ENCODE measurements around the gene PSME4.

DNA sequence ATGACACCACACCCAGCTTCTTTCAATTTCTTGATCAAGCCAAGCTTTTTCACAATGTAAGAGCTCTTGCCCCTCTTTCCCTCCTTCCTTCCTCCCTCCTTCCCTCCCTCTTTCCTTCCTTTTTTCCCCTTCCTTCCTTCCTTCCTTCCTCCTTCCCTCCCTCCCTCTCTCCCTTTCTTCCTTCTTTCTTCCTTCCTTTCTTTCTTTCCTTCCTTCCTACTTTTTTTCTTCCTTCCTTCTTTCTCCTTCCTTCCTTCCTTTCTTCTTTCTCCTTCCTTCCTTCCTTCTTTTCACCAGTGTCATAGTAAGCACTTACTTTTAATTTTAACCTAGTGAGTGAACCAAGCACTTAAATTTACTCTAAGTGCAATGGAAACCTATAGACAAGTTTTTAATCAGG lies 21.2 kb upstream of the PSME4 start:
- TF ChIP-seq, protein P1, sequence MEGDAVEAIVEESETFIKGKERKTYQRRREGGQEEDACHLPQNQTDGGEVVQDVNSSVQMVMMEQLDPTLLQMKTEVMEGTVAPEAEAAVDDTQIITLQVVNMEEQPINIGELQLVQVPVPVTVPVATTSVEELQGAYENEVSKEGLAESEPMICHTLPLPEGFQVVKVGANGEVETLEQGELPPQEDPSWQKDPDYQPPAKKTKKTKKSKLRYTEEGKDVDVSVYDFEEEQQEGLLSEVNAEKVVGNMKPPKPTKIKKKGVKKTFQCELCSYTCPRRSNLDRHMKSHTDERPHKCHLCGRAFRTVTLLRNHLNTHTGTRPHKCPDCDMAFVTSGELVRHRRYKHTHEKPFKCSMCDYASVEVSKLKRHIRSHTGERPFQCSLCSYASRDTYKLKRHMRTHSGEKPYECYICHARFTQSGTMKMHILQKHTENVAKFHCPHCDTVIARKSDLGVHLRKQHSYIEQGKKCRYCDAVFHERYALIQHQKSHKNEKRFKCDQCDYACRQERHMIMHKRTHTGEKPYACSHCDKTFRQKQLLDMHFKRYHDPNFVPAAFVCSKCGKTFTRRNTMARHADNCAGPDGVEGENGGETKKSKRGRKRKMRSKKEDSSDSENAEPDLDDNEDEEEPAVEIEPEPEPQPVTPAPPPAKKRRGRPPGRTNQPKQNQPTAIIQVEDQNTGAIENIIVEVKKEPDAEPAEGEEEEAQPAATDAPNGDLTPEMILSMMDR (IDR thresholded peaks at IDR 0.05): no peak
- TF ChIP-seq POLR2A (IDR thresholded peaks at IDR 0.05): no peak

Measured in testis (tissue), 2 donors.